ENCODE results near the gene RASSF1. TPM values are rescaled to one million over a fixed set of nuclear protein-coding genes. Genes with fewer than 3 reads are reported as not detected.

The RASSF1 gene
- total RNA-seq, 1 donor from 2014 or later = 19.9 TPM

DNA sequence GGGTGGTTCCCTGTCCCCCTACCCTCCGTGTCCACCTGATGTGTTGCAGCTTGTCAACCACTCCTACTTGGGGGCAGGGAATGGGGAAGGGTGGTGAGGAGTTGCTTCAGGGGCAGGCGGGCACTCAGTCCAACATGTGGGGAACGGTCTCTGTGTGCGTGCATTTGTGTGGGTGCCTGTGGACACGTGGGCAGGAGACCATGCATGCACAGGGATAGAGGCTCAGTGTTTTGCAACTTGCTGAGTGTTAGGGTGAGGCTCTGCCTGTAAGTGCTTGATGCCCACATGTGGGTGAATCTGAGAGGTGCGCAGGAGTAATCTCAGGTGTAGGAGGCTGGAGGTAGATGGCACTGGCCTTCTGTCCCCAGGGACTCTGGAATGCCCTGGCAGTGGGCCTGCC, 43.1 kb upstream of the RASSF1 start:
- DNase-seq (ENCODE audit: low read depth) = no peak
- Histone ChIP-seq H3K4me3 (ENCODE audit: low read depth, low read length) (no peak overlapping the region), H3K27me3 (ENCODE audit: control insufficient read depth, insufficient read depth, low read length) (peaks cover 74% of the 10 kb centered on the region), H3K36me3 (ENCODE audit: control insufficient read depth, insufficient read depth, low read length) (no peaks in the 10 kb centered on the region)
- TF ChIP-seq, protein P1, sequence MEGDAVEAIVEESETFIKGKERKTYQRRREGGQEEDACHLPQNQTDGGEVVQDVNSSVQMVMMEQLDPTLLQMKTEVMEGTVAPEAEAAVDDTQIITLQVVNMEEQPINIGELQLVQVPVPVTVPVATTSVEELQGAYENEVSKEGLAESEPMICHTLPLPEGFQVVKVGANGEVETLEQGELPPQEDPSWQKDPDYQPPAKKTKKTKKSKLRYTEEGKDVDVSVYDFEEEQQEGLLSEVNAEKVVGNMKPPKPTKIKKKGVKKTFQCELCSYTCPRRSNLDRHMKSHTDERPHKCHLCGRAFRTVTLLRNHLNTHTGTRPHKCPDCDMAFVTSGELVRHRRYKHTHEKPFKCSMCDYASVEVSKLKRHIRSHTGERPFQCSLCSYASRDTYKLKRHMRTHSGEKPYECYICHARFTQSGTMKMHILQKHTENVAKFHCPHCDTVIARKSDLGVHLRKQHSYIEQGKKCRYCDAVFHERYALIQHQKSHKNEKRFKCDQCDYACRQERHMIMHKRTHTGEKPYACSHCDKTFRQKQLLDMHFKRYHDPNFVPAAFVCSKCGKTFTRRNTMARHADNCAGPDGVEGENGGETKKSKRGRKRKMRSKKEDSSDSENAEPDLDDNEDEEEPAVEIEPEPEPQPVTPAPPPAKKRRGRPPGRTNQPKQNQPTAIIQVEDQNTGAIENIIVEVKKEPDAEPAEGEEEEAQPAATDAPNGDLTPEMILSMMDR (IDR thresholded peaks at IDR 0.05; ENCODE audit: insufficient read depth, low read length, poor library complexity, severe bottlenecking) = no peak

- TF ChIP-seq, protein P1 (IDR thresholded peaks at IDR 0.05; ENCODE audit: insufficient read depth, low read length, poor library complexity, severe bottlenecking) = no peak
- DNase-seq (ENCODE audit: low read depth) = no peak
Measured at GRCh38 chr3:50382722-50383121, 42.1 kb upstream of the RASSF1 start.

DNA sequence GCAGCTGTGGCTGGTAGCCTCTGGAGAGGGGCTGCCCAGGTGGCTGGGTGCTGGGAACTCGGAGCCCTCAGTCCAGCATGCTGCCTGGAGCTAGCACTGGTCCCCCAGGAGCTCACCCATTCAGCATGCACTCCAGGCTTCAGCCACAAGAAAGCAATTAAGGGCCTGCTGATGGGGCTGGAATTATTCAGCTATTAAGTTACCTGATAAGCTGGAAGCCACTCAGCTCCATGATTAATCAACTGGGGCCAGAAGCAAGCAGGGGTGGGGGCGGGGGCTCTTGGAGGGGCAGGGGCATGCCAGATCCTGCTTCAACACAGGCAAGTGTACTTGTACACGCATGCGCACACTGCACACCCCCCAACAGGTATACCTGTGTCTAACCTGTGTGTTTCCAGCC, 40.7 kb upstream of the RASSF1 start:
- TF ChIP-seq, protein P1 (IDR thresholded peaks at IDR 0.05; ENCODE audit: insufficient read depth, low read length, poor library complexity, severe bottlenecking) = no peak
- H3K4me3 ChIP-seq (ENCODE audit: low read depth, low read length) = no peak overlapping the region
- H3K27me3 ChIP-seq (ENCODE audit: control insufficient read depth, insufficient read depth, low read length) = peaks cover 57% of the 10 kb centered on the region
- H3K36me3 ChIP-seq (ENCODE audit: control insufficient read depth, insufficient read depth, low read length) = no peaks in the 10 kb centered on the region
- no peak for DNase-seq (ENCODE audit: low read depth)

More at GRCh38 chr3:50382722-50383121, 42.1 kb upstream of the RASSF1 start:
- Histone ChIP-seq H3K4me3 (ENCODE audit: low read depth, low read length) (no peak overlapping the region), H3K27me3 (ENCODE audit: control insufficient read depth, insufficient read depth, low read length) (peaks cover 70% of the 10 kb centered on the region), H3K36me3 (ENCODE audit: control insufficient read depth, insufficient read depth, low read length) (no peaks in the 10 kb centered on the region)

DNA sequence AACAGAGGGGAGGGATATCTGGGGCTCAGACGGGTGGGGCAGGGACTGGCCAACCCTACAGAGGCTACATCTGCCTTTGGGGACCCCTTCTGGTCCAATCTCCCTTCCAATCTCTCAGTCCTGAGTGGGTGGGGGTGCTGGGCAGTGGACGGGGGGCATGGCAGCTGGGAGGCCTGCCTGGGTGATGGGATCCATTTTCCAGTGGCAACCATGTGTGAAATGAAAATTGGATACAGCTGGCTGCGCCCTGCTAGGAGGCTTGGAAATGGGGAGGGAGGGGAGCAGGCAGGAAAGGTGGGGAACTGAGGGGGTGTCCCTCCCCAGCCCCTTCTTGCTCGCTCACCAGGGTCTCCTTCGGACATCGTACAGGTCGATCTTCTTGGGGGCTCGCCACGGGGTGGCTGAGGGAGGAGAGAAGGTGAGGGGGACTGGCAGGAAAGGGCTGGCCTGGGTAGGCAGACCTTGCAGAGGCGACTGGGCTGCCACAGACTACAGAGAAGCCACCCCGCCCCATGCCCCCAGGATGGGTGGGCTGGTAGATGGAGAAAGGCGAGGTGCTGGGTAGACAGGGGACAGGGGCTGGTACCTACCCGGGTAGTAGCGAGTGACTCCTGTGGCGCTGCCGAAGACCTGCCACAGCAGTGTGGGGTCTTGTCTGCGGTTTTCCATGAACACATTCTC, 39.9 kb upstream of the RASSF1 start:
- TF ChIP-seq, protein P1 (IDR thresholded peaks at IDR 0.05; ENCODE audit: insufficient read depth, low read length, poor library complexity, severe bottlenecking) = no peak
- H3K4me3 ChIP-seq (ENCODE audit: low read depth, low read length) = no peak overlapping the region
- H3K36me3 ChIP-seq (ENCODE audit: control insufficient read depth, insufficient read depth, low read length) = no peaks in the 10 kb centered on the region
- H3K27me3 ChIP-seq (ENCODE audit: control insufficient read depth, insufficient read depth, low read length) = peaks cover 53% of the 10 kb centered on the region
- DNase-seq (ENCODE audit: low read depth) = no peak

GRCh38 chr3:50378757-50379156, 38.1 kb upstream of the RASSF1 start:
- no peak for DNase-seq (ENCODE audit: low read depth)
- TF ChIP-seq, protein P1 (IDR thresholded peaks at IDR 0.05; ENCODE audit: insufficient read depth, low read length, poor library complexity, severe bottlenecking) = no peak
- H3K27me3 ChIP-seq (ENCODE audit: control insufficient read depth, insufficient read depth, low read length) = peaks cover 47% of the 10 kb centered on the region

GRCh38 chr3:50378024-50378423, 37.4 kb upstream of the RASSF1 start:
- Histone ChIP-seq H3K4me3 (ENCODE audit: low read depth, low read length) (no peak overlapping the region), H3K27me3 (ENCODE audit: control insufficient read depth, insufficient read depth, low read length) (peaks cover 39% of the 10 kb centered on the region), H3K36me3 (ENCODE audit: control insufficient read depth, insufficient read depth, low read length) (no peaks in the 10 kb centered on the region)
- TF ChIP-seq, protein P1 (IDR thresholded peaks at IDR 0.05; ENCODE audit: insufficient read depth, low read length, poor library complexity, severe bottlenecking) = no peak
- no peak for DNase-seq (ENCODE audit: low read depth)

More at GRCh38 chr3:50378757-50379156, 38.1 kb upstream of the RASSF1 start:
- H3K36me3 ChIP-seq (ENCODE audit: control insufficient read depth, insufficient read depth, low read length) = no peaks in the 10 kb centered on the region
- H3K4me3 ChIP-seq (ENCODE audit: low read depth, low read length) = no peak overlapping the region
